Liver (tissue), 9 donors: ENCODE results near the gene ARHGEF4. TPM values are rescaled to one million over a fixed set of nuclear protein-coding genes. Genes with fewer than 3 reads are reported as not detected.

Experiments used
- DNase-seq: peaks from one replicate; pipeline ENCODE4 v3.0.0-alpha.2; 2017; ENCODE audit warnings: low spot score
- H3K27ac ChIP-seq, 2 donors: one replicate each; pipeline ENCODE4 v1.7.0; 2013; ENCODE audit warnings: inconsistent platforms in 2 of 2, low read length in 2 of 2, control low read depth in 1 of 2, low read depth in 1 of 2, mild to moderate bottlenecking in 1 of 2
- H3K27me3 ChIP-seq, 4 donors: one replicate each; pipeline versions ENCODE4 v1.6.1 to v1.7.0; 2013; ENCODE audit warnings: low read length in 3 of 4, inconsistent platforms in 1 of 4, mild to moderate bottlenecking in 1 of 4, moderate library complexity in 1 of 4; ENCODE audit not compliant: control insufficient read depth in 4 of 4, insufficient read depth in 4 of 4
- H3K36me3 ChIP-seq, 4 donors: one replicate each; pipeline versions ENCODE4 v1.6.1 to v1.7.0; 2013; ENCODE audit warnings: low read length in 3 of 4, mild to moderate bottlenecking in 3 of 4, low read depth in 1 of 4, moderate library complexity in 1 of 4; ENCODE audit not compliant: control insufficient read depth in 4 of 4, insufficient read depth in 3 of 4
- H3K4me1 ChIP-seq, 4 donors: one replicate each; pipeline versions ENCODE4 v1.6.1 to v1.7.0; 2013; ENCODE audit warnings: low read length in 3 of 4, mild to moderate bottlenecking in 3 of 4, moderate library complexity in 1 of 4; ENCODE audit not compliant: control insufficient read depth in 4 of 4, insufficient read depth in 4 of 4
- H3K4me3 ChIP-seq, 3 donors: one replicate each; pipeline versions ENCODE4 v1.6.1 to v1.7.0; 2013; ENCODE audit warnings: low read length in 3 of 3, control low read depth in 1 of 3, low read depth in 1 of 3, mild to moderate bottlenecking in 1 of 3
- H3K9ac ChIP-seq, 2 donors: one replicate each; pipeline ENCODE4 v1.7.0; 2013; ENCODE audit warnings: low read length in 2 of 2, mild to moderate bottlenecking in 2 of 2, moderate library complexity in 2 of 2, control low read depth in 1 of 2, low read depth in 1 of 2
- H3K9me3 ChIP-seq, 4 donors: one replicate each; pipeline versions ENCODE4 v1.6.1 to v1.7.0; 2013; ENCODE audit warnings: low read length in 3 of 4; ENCODE audit not compliant: control insufficient read depth in 4 of 4
- EGR1 ChIP-seq, 2 donors: IDR thresholded peaks; 2 replicates each; pipeline ENCODE4 v1.6.1; 2016 to 2018; ENCODE audit warnings: antibody characterized with exemption in 2 of 2, low read depth in 2 of 2
- FOXA1 ChIP-seq: IDR thresholded peaks from 2 replicates; pipeline ENCODE4 v1.6.1; 2016; ENCODE audit warnings: antibody characterized with exemption
- FOXA2 ChIP-seq: IDR thresholded peaks from 2 replicates; pipeline ENCODE4 v1.6.1; 2016; ENCODE audit warnings: antibody characterized with exemption
- GABPA ChIP-seq, 2 donors: IDR thresholded peaks in 1 of 2; conservative IDR thresholded peaks in 1 of 2; 2 replicates each; pipeline ENCODE4 v1.6.1; 2016; ENCODE audit warnings: antibody characterized with exemption in 2 of 2, mild to moderate bottlenecking in 1 of 2, moderate library complexity in 1 of 2
- HNF4A ChIP-seq, 2 donors: conservative IDR thresholded peaks; 2 replicates each; pipeline ENCODE4 v1.6.1; 2016; ENCODE audit warnings: antibody characterized with exemption in 2 of 2, mild to moderate bottlenecking in 2 of 2
- HNF4G ChIP-seq: IDR thresholded peaks from 2 replicates; pipeline ENCODE4 v1.6.1; 2016; ENCODE audit warnings: antibody characterized with exemption
- JUND ChIP-seq, 2 donors: IDR thresholded peaks; 2 replicates each; pipeline ENCODE4 v1.6.1; 2016; ENCODE audit warnings: antibody characterized with exemption in 2 of 2
- NR2F2 ChIP-seq: IDR thresholded peaks from 2 replicates; pipeline ENCODE4 v1.6.1; 2016; ENCODE audit warnings: antibody characterized with exemption
- RAD21 ChIP-seq, 2 donors: IDR thresholded peaks; 2 replicates each; pipeline ENCODE4 v1.6.1; 2016; ENCODE audit warnings: antibody characterized with exemption in 2 of 2, mild to moderate bottlenecking in 2 of 2
- RXRA ChIP-seq, 2 donors: IDR thresholded peaks; 2 replicates each; pipeline ENCODE4 v1.6.1; 2017 to 2018; ENCODE audit warnings: antibody characterized with exemption in 2 of 2, mild to moderate bottlenecking in 1 of 2
- SP1 ChIP-seq: IDR thresholded peaks from 2 replicates; pipeline ENCODE4 v1.6.1; 2018; ENCODE audit warnings: antibody characterized with exemption, mild to moderate bottlenecking
- TAF1 ChIP-seq: conservative IDR thresholded peaks from 2 replicates; pipeline ENCODE4 v1.6.1; 2016; ENCODE audit warnings: antibody characterized with exemption, mild to moderate bottlenecking
- WGBS: extraction: QIAGEN DNeasy Blood & Tissue Kit; methylation state at CpG from one replicate; pipeline ENCODE4 v1.1.7; 2013; 5-methylcytosine and 5-hydroxymethylcytosine counted together
- polyA plus RNA-seq, 2 donors: library from polyadenylated mRNA; stranded (reverse) in 1 of 2; unstranded in 1 of 2; fragments of 200-250 nt in 1 of 2; fragments of >200 nt in 1 of 2; fragmentation: Nextera tagmentation in 1 of 2; extraction: Ambion mirVana in 1 of 2; gene quantifications; one replicate each; pipeline versions ENCODE4 v1.2.1 to v1.2.3, GENCODE V29; 2013 to 2015
- total RNA-seq, 2 donors: library from RNA; depleted of rRNA; stranded (reverse); fragments of >200 nt; gene quantifications; one replicate each; pipeline ENCODE4 v1.2.3, GENCODE V29; 2014
- TF ChIP-seq, protein P1 (sequence below): IDR thresholded peaks from 2 replicates; pipeline ENCODE4 v1.6.1; 2016; ENCODE audit warnings: antibody characterized with exemption
- TF ChIP-seq, protein P2 (sequence below): IDR thresholded peaks from 2 replicates; pipeline ENCODE4 v1.6.1; 2016; ENCODE audit warnings: antibody characterized with exemption
- TF ChIP-seq, protein P3 (sequence below): IDR thresholded peaks from 2 replicates; pipeline ENCODE4 v1.6.1; 2016; ENCODE audit warnings: antibody characterized with exemption
- donor health status: healthy.
- donor health status: healthy.
- donor health status: healthy.
- donor health status: healthy.
- donor health status: healthy.

The ARHGEF4 gene
- total and polyA plus RNA-seq, 4 donors: 0.08 TPM; not detected in 2

DNA sequence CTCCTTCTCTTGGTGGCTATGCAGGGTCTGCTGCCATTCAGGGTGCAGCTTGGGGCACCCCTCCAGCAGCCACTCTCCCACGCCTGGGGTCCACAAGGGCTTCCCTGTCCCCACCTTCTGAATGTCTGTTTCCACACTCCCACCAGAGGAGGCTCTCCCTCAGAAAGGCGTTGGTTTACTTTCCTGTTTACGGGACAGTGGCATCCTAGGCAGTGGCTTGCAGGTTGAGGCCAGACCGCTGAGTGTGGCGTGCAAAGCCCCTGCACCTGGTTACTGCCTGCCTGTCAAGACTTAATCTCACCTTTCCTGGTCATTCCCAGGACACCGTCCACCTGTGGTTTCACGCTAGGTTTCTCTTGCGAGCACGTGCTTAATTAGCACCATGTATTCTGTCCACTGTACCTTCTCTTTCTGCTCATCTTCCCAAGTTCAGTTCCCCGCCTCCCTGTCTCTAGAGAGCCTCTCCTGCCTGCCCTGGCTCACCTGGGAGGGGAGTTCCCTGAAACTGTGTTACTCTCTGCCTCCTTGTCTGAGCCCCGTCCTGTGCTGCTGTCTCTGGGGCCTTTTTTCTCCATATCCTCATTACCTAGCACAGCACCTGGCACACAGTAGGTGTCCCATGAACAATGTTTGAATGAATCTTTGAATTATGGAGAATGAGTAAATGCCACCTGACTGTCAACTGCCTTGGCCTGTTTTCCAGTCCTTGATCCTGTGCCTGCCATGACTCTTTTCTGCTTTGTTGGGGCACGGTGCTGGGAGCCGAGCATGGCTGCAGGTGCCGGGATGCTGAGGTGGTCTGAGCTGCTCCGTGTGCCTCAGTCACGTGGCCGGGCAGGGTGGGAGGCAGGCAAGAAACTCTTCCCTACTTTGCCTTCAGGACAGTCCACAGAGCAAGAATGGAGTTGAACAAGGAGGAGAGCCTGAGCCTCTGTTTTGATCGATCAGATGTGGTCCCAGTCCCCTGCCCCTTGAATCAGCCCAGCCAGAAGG lies 56.4 kb downstream of the ARHGEF4 start:
- no peaks in the 10 kb centered on the region for H3K9me3 ChIP-seq
- WGBS: 87% methylated on average over 18 of the region's 18 CpGs
- no peaks in the 10 kb centered on the region for H3K36me3 ChIP-seq
- no peak for DNase-seq
- H3K9ac ChIP-seq: no peak overlapping the region
- H3K27ac ChIP-seq: no peak overlapping the region
- H3K4me1 ChIP-seq: no peaks in the 10 kb centered on the region
- no peak for TF ChIP-seq HNF4G
- no peak for TF ChIP-seq HNF4A (conservative IDR thresholded peaks at IDR 0.05)
- TF ChIP-seq EGR1 (IDR thresholded peaks at IDR 0.05; ENCODE audit: low read depth in 2 of 2): no peak
- no peak for TF ChIP-seq TAF1
- TF ChIP-seq FOXA1: no peak
- no peak for TF ChIP-seq GABPA (IDR thresholded peaks at IDR 0.05 in 1 of 2, conservative IDR thresholded peaks at IDR 0.05 in 1 of 2)
- TF ChIP-seq NR2F2: no peak
- no peak for TF ChIP-seq FOXA2
- no peak for TF ChIP-seq SP1
- TF ChIP-seq RAD21 (IDR thresholded peaks at IDR 0.05): no peak
- TF ChIP-seq, protein P1, sequence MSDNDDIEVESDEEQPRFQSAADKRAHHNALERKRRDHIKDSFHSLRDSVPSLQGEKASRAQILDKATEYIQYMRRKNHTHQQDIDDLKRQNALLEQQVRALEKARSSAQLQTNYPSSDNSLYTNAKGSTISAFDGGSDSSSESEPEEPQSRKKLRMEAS: no peak
- no peaks in the 10 kb centered on the region for H3K27me3 ChIP-seq
- H3K4me3 ChIP-seq: no peak overlapping the region

DNA sequence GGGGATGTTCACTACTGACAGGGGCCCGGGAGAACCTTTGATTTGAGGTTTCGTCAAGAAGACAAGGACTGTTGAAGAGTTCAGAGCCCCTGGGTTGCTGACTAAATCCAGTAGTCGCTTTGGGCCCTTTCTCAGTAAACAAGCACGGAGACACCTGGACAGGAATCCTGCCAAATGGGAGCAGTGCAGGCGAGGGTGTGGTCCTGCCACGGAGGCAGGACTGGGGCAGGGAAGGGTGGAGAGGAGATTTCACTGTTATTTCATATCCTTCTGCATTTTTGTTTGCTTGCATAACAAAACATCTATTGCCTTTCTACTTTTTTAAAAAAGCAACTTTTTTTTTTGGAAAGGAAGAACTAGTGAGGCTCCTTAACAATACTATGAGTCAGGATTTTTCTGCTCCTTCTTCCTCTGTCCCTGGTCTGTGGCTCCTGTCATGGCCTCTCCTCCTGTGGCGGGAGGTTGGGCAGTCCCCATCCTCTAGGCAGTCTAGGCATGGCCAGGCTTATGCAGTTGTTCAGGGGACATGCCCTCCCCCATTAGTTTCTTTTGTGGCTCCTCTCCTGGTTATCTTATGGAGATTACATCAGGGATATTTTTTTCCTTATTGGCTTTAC lies 57.7 kb downstream of the ARHGEF4 start:
- DNase-seq: no peak
- WGBS: 80% methylated on average over 7 of the region's 7 CpGs

More for the DNA sequence above, 57.7 kb downstream of the ARHGEF4 start:
- no peak for TF ChIP-seq HNF4A (conservative IDR thresholded peaks at IDR 0.05)
- TF ChIP-seq, protein P2, sequence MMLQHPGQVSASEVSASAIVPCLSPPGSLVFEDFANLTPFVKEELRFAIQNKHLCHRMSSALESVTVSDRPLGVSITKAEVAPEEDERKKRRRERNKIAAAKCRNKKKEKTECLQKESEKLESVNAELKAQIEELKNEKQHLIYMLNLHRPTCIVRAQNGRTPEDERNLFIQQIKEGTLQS: no peak
- TF ChIP-seq JUND (IDR thresholded peaks at IDR 0.05): no peak
- TF ChIP-seq FOXA2: no peak
- TF ChIP-seq FOXA1: no peak
- TF ChIP-seq GABPA (IDR thresholded peaks at IDR 0.05 in 1 of 2, conservative IDR thresholded peaks at IDR 0.05 in 1 of 2): no peak
- TF ChIP-seq, protein P3, sequence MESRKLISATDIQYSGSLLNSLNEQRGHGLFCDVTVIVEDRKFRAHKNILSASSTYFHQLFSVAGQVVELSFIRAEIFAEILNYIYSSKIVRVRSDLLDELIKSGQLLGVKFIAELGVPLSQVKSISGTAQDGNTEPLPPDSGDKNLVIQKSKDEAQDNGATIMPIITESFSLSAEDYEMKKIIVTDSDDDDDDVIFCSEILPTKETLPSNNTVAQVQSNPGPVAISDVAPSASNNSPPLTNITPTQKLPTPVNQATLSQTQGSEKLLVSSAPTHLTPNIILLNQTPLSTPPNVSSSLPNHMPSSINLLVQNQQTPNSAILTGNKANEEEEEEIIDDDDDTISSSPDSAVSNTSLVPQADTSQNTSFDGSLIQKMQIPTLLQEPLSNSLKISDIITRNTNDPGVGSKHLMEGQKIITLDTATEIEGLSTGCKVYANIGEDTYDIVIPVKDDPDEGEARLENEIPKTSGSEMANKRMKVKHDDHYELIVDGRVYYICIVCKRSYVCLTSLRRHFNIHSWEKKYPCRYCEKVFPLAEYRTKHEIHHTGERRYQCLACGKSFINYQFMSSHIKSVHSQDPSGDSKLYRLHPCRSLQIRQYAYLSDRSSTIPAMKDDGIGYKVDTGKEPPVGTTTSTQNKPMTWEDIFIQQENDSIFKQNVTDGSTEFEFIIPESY: no peak
- TF ChIP-seq RXRA (IDR thresholded peaks at IDR 0.05): no peak
- no peak overlapping the region for H3K4me3 ChIP-seq
- no peaks in the 10 kb centered on the region for H3K9me3 ChIP-seq
- H3K27ac ChIP-seq: no peak overlapping the region
- no peaks in the 10 kb centered on the region for H3K27me3 ChIP-seq
- no peak overlapping the region for H3K9ac ChIP-seq
- H3K4me1 ChIP-seq: no peaks in the 10 kb centered on the region
- no peaks in the 10 kb centered on the region for H3K36me3 ChIP-seq
